Measurements from ENCODE around the gene TGOLN2. TPM values are rescaled to one million over a fixed set of nuclear protein-coding genes. Genes with fewer than 3 reads are reported as not detected.
"Not testable (repeated sequence)": the region's sequence is repeated elsewhere in the genome, so short reads cannot be mapped to it uniquely, and the experiment has no call there.

Gene TGOLN2
- total RNA-seq, 2 donors from 2014 or later, result 140 to 165 TPM

DNA sequence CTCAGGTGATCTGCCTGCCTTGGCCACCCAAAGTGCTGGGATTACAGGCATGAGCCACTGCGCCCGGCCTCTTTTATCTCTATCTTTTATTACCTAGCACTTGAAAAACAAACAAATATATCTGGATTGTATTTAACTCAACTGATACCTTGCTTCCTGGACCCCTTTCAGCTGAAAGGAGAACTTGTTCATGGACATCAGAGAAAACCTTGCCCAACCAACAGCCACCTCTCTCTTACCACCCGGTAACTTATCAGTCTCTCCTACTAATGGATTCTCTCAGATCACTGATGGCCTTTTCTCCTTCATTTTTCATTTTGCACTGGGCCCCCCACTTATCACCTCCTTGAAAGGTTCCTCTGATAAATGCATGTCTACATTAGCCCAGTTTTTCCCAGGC lies 19.8 kb upstream of the TGOLN2 start:
- WGBS, result 82% methylated on average over 3 of the region's 3 CpGs
- no peak for TF ChIP-seq POLR2A (IDR thresholded peaks at IDR 0.05)
- TF ChIP-seq, protein P1, sequence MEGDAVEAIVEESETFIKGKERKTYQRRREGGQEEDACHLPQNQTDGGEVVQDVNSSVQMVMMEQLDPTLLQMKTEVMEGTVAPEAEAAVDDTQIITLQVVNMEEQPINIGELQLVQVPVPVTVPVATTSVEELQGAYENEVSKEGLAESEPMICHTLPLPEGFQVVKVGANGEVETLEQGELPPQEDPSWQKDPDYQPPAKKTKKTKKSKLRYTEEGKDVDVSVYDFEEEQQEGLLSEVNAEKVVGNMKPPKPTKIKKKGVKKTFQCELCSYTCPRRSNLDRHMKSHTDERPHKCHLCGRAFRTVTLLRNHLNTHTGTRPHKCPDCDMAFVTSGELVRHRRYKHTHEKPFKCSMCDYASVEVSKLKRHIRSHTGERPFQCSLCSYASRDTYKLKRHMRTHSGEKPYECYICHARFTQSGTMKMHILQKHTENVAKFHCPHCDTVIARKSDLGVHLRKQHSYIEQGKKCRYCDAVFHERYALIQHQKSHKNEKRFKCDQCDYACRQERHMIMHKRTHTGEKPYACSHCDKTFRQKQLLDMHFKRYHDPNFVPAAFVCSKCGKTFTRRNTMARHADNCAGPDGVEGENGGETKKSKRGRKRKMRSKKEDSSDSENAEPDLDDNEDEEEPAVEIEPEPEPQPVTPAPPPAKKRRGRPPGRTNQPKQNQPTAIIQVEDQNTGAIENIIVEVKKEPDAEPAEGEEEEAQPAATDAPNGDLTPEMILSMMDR (IDR thresholded peaks at IDR 0.05), result no peak
- no peak for TF ChIP-seq POLR2AphosphoS5 (IDR thresholded peaks at IDR 0.05)
- Histone ChIP-seq H3K27me3 (replicated peaks; ENCODE audit: insufficient read depth) (no peaks in the 10 kb centered on the region), H3K4me1 (replicated peaks) (no peaks in the 10 kb centered on the region), H3K9me3 (no peaks in the 10 kb centered on the region), H3K4me3 (no peak overlapping the region), H3K27ac (no peak overlapping the region), H3K36me3 (peaks cover 4 to 6% of the 10 kb centered on the region in 2 donors)
- intact Hi-C loops (cut with DNase I), result no loop called here
- DNase-seq (ENCODE audit: low spot score), result no peak

DNA sequence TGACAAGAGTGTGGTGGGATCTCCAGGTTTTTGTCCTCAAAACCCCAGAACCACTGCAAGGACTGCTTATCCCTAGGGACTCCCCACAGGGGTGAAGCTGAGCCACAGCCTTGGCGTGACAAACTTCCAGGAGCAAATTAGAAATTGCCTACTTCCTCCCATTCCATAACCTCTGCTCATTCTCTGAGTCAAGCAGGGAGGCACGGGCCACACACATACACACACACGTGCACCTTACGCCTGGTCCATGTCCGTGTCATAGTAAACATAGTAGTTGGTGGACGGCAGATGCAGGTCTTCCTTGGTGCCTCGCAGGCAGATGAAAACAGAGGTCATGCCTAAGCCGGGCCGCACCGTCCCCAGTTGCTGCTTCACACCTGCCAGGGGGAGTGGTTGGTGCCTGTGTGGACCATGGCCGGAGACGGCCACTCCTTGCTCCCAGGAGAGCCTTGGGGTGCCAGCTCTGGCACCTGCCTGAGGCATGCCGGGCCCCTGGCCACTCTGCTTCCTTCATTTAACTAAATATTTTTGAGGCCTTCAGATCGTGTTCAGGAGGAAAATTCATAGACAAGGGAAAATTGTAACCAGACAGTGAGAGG lies 16.7 kb upstream of the TGOLN2 start:
- no peak for DNase-seq (ENCODE audit: low spot score)
- no peak overlapping the region for H3K27ac ChIP-seq
- H3K4me3 ChIP-seq, result no peak overlapping the region
- no peaks in the 10 kb centered on the region for H3K4me1 ChIP-seq (replicated peaks)
- H3K36me3 ChIP-seq, result peaks cover 0 to 6% of the 10 kb centered on the region in 2 donors
- H3K27me3 ChIP-seq (replicated peaks; ENCODE audit: insufficient read depth), result no peaks in the 10 kb centered on the region
- intact Hi-C loops (cut with DNase I), result no loop called here
- H3K9me3 ChIP-seq, result no peaks in the 10 kb centered on the region
- 85% methylated on average over 14 of the region's 14 CpGs for WGBS
- no peak for TF ChIP-seq POLR2AphosphoS5 (IDR thresholded peaks at IDR 0.05)
- no peak for TF ChIP-seq POLR2A (IDR thresholded peaks at IDR 0.05)
- TF ChIP-seq, protein P1 (IDR thresholded peaks at IDR 0.05), result no peak

DNA sequence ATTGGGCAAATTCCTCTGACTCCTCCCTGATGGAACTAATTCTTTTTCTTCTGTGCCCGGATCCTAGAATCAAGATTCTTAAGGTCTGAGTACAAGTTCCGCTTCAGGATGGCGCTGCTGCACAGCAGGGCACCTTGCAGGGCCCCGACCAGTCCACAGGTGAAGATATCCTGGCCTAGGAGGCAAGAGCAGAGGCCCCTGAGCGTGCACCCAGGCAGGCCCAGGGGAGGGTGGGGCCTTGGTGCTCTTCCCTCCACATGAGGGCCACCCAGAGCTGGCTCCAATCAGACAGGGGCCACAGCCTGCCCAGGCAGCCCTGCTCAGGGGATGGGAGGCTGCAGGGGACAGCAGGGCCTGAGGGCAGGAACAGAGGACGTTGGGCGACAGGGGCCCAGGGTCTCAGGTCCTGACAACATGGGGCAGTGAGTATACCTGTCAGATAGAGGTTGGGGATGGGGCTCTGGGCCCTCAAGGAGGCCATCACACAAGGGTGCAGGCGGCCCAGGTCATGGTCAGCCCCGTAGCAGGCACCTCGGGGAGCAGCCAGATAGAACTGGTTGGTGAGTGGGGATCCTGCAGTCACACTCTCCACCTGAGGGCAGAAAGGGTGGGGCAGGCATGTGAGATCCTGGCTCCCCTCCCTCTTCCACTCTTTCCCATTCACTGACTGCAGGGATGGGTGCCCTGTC lies 15.6 kb upstream of the TGOLN2 start:
- intact Hi-C loops (cut with DNase I); DNase-seq (ENCODE audit: low spot score); H3K4me1 ChIP-seq (replicated peaks); H3K27me3 ChIP-seq (replicated peaks; ENCODE audit: insufficient read depth); H3K36me3 ChIP-seq; H3K9me3 ChIP-seq; H3K4me3 ChIP-seq; H3K27ac ChIP-seq: not testable (repeated sequence)
- WGBS, result 91% methylated on average over 10 of the region's 10 CpGs

DNA sequence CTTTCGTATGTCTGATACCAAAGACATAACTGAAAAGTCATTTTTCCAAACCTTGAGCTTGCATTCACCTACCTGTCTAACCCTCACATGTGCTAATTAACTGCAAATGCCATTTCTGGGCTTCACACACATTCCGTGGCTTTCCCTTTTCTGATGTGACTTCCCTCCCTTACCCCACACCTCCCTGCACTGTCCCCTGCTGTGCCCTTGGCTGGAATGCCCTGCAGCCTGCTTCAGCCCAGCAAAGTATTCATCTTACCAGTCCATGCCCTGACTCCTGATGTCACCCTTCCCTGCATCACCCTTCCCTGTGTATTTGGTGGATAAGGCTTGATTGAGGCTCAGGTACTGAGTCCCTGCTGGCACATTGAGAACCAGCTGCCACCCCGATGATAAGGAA lies 14.4 kb upstream of the TGOLN2 start:
- no peak for DNase-seq (ENCODE audit: low spot score)
- H3K4me3 ChIP-seq, result no peak overlapping the region
- no peaks in the 10 kb centered on the region for H3K4me1 ChIP-seq (replicated peaks)
- no peak for TF ChIP-seq POLR2AphosphoS5 (IDR thresholded peaks at IDR 0.05)
- TF ChIP-seq POLR2A (IDR thresholded peaks at IDR 0.05), result no peak
- TF ChIP-seq, protein P1 (IDR thresholded peaks at IDR 0.05), result no peak
- no peak overlapping the region for H3K27ac ChIP-seq
- no peaks in the 10 kb centered on the region for H3K27me3 ChIP-seq (replicated peaks; ENCODE audit: insufficient read depth)
- intact Hi-C loops (cut with DNase I), result no loop called here
- H3K36me3 ChIP-seq, result peaks cover 0 to 6% of the 10 kb centered on the region in 2 donors
- H3K9me3 ChIP-seq, result no peaks in the 10 kb centered on the region
- WGBS, result 88% methylated on average over 3 of the region's 3 CpGs

DNA sequence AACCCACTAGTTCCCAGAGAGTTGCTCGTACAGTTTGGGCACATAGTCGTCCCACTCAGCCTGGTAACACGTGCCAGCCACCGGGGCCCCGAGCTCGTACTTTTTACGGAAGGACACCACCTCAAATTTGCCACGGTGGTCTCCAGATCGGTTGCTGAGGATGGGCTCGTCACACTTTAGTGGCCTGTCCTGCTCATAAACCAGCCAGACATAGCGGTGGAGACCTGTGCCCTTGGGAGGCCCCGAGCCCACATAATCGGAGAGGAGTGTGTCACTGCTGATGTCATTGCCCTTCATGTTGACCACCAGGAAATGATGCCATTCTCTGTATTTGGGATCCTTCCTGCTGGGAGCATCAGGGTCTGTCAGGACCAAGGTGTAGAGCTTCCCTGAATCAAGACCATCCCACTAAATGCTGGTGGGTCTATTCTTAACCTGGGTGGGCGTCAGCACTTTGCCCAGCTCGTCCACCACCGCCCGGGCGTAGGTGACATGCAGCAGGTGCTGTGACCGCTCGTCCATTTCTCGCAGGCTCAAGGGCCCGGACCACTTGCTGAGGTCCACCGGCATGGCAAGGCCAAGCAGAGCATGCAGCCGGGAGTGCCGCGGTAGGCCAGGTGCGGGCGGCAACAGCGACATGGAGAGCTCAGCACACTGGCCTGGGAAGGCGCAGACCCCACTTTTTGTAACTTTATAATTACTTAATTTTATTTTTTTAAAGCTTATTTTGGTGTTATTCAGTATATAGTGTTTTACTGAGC lies 13.7 kb upstream of the TGOLN2 start:
- no peaks in the 10 kb centered on the region for H3K9me3 ChIP-seq
- H3K27me3 ChIP-seq (replicated peaks; ENCODE audit: insufficient read depth), result no peaks in the 10 kb centered on the region
- H3K27ac ChIP-seq, result peak overlapping the region in 1 of 2 donors; percentile 58
- no peak for DNase-seq (ENCODE audit: low spot score)
- intact Hi-C loops (cut with DNase I), result no loop called here
- no peak overlapping the region for H3K4me3 ChIP-seq
- TF ChIP-seq POLR2AphosphoS5 (IDR thresholded peaks at IDR 0.05) (no peak), POLR2A (IDR thresholded peaks at IDR 0.05) (no peak)
- TF ChIP-seq, protein P1 (IDR thresholded peaks at IDR 0.05), result no peak
- H3K4me1 ChIP-seq (replicated peaks), result no peaks in the 10 kb centered on the region
- 88% methylated on average over 30 of the region's 30 CpGs for WGBS
- H3K36me3 ChIP-seq, result peaks cover 0 to 6% of the 10 kb centered on the region in 2 donors

Data from prostate gland (tissue), 2 donors.